ENCODE results near the gene CPVL. TPM values are rescaled to one million over a fixed set of nuclear protein-coding genes. Genes with fewer than 3 reads are reported as not detected.

CPVL gene
- total and polyA plus RNA-seq, 2 experiments from 2014 or later: 31.9 to 37.8 TPM

- Histone ChIP-seq H3K4me2 (no peak overlapping the region), H2AFZ (no peak overlapping the region), H3K27ac (ENCODE audit: low read depth) (no peak overlapping the region), H3K4me3 (no peak overlapping the region), H4K20me1 (replicated peaks; ENCODE audit: insufficient read depth) (no peaks in the 10 kb centered on the region), H3K79me2 (replicated peaks; ENCODE audit: insufficient read depth) (no peaks in the 10 kb centered on the region), H3F3A (replicated peaks; ENCODE audit: low read depth) (no peaks in the 10 kb centered on the region), H3K36me3 (ENCODE audit: insufficient read depth) (0 out of 2 replicates have a peak, but pooled peaks cover 3% of the 10 kb centered on the region), H3K4me1 (ENCODE audit: insufficient read depth) (no peaks in the 10 kb centered on the region), H3K27me3 (ENCODE audit: insufficient read depth) (no peaks in the 10 kb centered on the region), H3K9me2 (ENCODE audit: insufficient read depth) (no peaks in the 10 kb centered on the region)
- no peak for DNase-seq (ENCODE audit: low spot score)
- Mint-ChIP-seq H3K36me3 (ENCODE audit: low read depth) (peaks cover 10% of the 10 kb centered on the region), H3K9me3 (peaks cover 3% of the 10 kb centered on the region), H3K4me1 (peaks cover 2% of the 10 kb centered on the region; the same call in 2 of the 3 replicates), H3K27me3 (ENCODE audit: insufficient read depth, low read depth, poor library complexity) (no peaks in the 10 kb centered on the region), H3K4me3 (no peak overlapping the region), H3K27ac (no peak overlapping the region)
- TF ChIP-seq CREB1 (CRISPR knock-in tag; IDR thresholded peaks at IDR 0.05; ENCODE audit: low read depth): no peak
- TF ChIP-seq ZNF462 (CRISPR knock-in tag; IDR thresholded peaks at IDR 0.05): no peak
- TF ChIP-seq ETS1 (IDR thresholded peaks at IDR 0.05): no peak
- TF ChIP-seq REST (IDR thresholded peaks at IDR 0.05; ENCODE audit: unreplicated experiment): no peak
- no peak for TF ChIP-seq CTCF (conservative IDR thresholded peaks at IDR 0.05; ENCODE audit: low read depth in 2 of 2)
- TF ChIP-seq STAT1 (IDR thresholded peaks at IDR 0.05; ENCODE audit: unreplicated experiment): no peak
- no peak for TF ChIP-seq ZNF331 (CRISPR knock-in tag; IDR thresholded peaks at IDR 0.05; ENCODE audit: low read depth)
- no peak for TF ChIP-seq JUNB (IDR thresholded peaks at IDR 0.05; ENCODE audit: unreplicated experiment)
- TF ChIP-seq EZH2 (IDR thresholded peaks at IDR 0.05; ENCODE audit: low read depth, unreplicated experiment): no peak
- TF ChIP-seq ZNF114 (CRISPR knock-in tag; IDR thresholded peaks at IDR 0.05): no peak
- ATAC-seq: no peak
Observed at GRCh38 chr7:29107056-29107455, 39.3 kb downstream of the CPVL start.
